Body of pancreas (tissue), 4 donors: Measurements from ENCODE around the gene MAN1A2. TPM values are rescaled to one million over a fixed set of nuclear protein-coding genes. Genes with fewer than 3 reads are reported as not detected.

Experiments
- ATAC-seq: fragments of 150-250 bp; one replicate; pipeline ENCODE4 v1.9.1; 2016
- DNase-seq, 4 donors: peaks; one replicate each; pipeline ENCODE4 v3.0.0-alpha.2; 2019
- H3K27ac ChIP-seq, 4 donors: fragments of 200-600 bp; sonication (generic); 1 replicate in 3 of 4; 2 replicates in 1 of 4; pipeline versions ENCODE4 v1.5.1 to v1.6.1; 2016 to 2019; ENCODE audit warnings: mild to moderate bottlenecking in 1 of 4, mixed read lengths in 1 of 4, moderate library complexity in 1 of 4
- H3K27me3 ChIP-seq, 2 donors: fragments of 200-600 bp; sonication (generic); one replicate each; pipeline ENCODE4 v1.6.0; 2016; ENCODE audit warnings: mild to moderate bottlenecking in 1 of 2
- H3K36me3 ChIP-seq, 2 donors: fragments of 200-600 bp; sonication (generic); replicated peaks in 1 of 2; 2 replicates each; pipeline ENCODE4 v1.5.1; 2016; ENCODE audit warnings: low read depth in 2 of 2; ENCODE audit not compliant: insufficient read depth in 1 of 2
- H3K4me1 ChIP-seq: fragments of 200-600 bp; sonication (generic); one replicate; pipeline ENCODE4 v1.6.0; 2016
- H3K4me3 ChIP-seq, 2 donors: fragments of 200-600 bp; sonication (generic); 1 replicate in 1 of 2; 2 replicates in 1 of 2; pipeline ENCODE4 v1.5.1; 2016 to 2019
- H3K9me3 ChIP-seq, 3 donors: fragments of 200-600 bp; sonication (generic); 1 replicate in 2 of 3; 2 replicates in 1 of 3; pipeline ENCODE4 v1.5.1; 2016
- POLR2A ChIP-seq, 3 donors: fragments of 450-650 bp; IDR thresholded peaks; one replicate each; pipeline ENCODE4 v1.6.1; 2016; ENCODE audit warnings: antibody characterized with exemption in 3 of 3, mild to moderate bottlenecking in 2 of 3
- whole genome bisulfite sequencing, 2 donors: methylation state at CpG; one replicate each; pipeline ENCODE4 v1.1.5; 2017; 5-methylcytosine and 5-hydroxymethylcytosine counted together
- intact Hi-C: fragments of 100-400 bp; cut with DNase I; formaldehyde crosslinking; loops from one replicate; pipeline ENCODE4 v1.15.1; 2023
- total RNA-seq, 2 donors: library from RNA; depleted of rRNA; stranded (reverse); fragments of >200 nt; gene quantifications; one replicate each; pipeline ENCODE4 v1.1.0, GENCODE V29; 2016
- TF ChIP-seq, protein P1 (sequence below), 7 experiments: fragments of 450-650 bp in 4 of 7; fragments of 200-600 bp in 3 of 7; sonication (generic) in 3 of 7; IDR thresholded peaks; one replicate each; pipeline ENCODE4 v1.5.1; 2016 to 2019; ENCODE audit warnings: antibody characterized with exemption in 7 of 7

The MAN1A2 gene
- 10 to 100 TPM; 37.9 to 54.4 TPM for total RNA-seq

DNA sequence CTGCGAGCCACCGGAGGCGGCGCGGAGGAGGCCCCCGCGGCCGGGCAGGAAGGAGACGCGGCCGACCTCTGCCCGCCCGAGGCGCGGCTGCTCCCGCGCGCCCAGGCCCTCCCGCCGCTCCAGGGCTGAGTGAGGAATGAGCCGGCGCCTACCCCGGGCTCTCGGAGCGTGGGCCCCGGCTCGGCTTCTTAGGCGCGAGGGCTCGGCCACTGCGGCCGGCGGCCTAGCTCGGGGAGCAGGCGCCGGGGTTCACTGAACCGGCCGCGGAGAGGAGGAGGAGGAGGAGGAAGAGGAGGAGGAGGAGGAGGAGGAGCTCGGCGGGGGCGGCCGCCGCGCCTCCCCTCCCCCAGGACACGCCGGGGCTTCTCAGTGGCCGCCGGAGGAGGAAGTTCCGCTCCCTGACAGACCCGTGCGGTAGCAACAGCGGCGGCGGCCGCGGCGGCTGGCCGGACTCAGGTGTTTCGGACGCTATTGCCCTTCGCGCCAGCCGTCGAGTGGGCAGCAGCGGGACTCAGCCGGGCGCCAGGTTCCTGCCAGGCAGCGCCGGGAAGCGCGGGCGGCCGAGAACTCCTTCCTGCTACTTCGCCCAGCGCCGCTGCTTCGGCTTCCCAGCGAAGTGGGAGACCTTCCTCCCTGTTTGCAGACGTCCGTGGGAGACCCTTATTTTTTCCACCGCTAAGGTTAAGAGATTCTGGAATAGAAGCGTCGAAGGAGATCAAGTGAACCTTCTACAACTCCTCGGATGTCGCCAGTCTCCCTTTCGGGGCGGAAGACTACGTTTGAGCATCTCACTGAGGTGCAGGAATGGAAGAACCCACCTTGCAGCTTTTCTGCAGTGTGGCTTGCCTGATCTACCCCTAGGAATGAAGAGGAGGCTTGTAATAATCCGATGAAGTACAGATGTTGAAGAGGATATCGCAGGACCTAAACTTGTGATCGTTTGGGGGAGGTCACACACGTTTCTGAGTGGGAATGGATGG, at the start of gene MAN1A2:
MAN1A2 (plus strand) TSS at position 404 of the 980 bp plus-strand sequence. CDS start 735 bp downstream, outside the sequence.
- Histone ChIP-seq H3K27me3 (no peaks in the 10 kb centered on the region), H3K4me3 (peak within 1 kb of the TSS; percentile 14 to 57), H3K27ac (peak within 1 kb of the TSS; percentile 99), H3K36me3 (no peaks in the 10 kb centered on the region), H3K9me3 (no peaks in the 10 kb centered on the region), H3K4me1 (peaks cover 28% of the 10 kb centered on the region)
- ATAC-seq (peak; percentile 82), DNase-seq (peak; percentile 92 to 96 (median 94))
- 0% methylated on average over 30 to 77 of the region's 93 CpGs for whole genome bisulfite sequencing, 2 donors
- peak; percentile 81 to 92 (median 92) for TF ChIP-seq POLR2A (IDR thresholded peaks at IDR 0.05)
- TF ChIP-seq, protein P1, sequence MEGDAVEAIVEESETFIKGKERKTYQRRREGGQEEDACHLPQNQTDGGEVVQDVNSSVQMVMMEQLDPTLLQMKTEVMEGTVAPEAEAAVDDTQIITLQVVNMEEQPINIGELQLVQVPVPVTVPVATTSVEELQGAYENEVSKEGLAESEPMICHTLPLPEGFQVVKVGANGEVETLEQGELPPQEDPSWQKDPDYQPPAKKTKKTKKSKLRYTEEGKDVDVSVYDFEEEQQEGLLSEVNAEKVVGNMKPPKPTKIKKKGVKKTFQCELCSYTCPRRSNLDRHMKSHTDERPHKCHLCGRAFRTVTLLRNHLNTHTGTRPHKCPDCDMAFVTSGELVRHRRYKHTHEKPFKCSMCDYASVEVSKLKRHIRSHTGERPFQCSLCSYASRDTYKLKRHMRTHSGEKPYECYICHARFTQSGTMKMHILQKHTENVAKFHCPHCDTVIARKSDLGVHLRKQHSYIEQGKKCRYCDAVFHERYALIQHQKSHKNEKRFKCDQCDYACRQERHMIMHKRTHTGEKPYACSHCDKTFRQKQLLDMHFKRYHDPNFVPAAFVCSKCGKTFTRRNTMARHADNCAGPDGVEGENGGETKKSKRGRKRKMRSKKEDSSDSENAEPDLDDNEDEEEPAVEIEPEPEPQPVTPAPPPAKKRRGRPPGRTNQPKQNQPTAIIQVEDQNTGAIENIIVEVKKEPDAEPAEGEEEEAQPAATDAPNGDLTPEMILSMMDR (IDR thresholded peaks at IDR 0.05), result peak in 1 of 7 experiments; percentile 18
- intact Hi-C loops, result no loop called here

DNA sequence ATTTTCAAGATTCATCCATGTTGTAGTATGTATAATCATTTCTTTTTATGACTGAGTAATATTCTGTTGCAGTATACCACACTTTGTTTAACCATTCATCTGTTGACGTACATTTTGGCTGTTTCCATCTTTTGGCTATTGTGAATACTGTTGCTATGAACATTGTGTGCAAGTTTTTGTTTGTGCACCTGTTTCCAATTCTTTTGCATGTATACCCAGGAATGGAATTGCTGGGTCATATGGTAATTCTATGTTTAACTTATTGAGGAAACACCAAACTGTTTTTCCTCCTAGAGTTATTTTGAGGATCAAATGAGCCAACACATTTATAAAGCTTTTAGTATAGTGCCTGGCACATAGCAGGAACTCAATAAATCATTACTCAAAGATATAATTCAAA, 49.2 kb upstream of the MAN1A2 start:
- Histone ChIP-seq H3K4me3 (no peak overlapping the region), H3K36me3 (no peaks in the 10 kb centered on the region), H3K27ac (no peak overlapping the region), H3K27me3 (no peaks in the 10 kb centered on the region), H3K9me3 (no peaks in the 10 kb centered on the region), H3K4me1 (no peaks in the 10 kb centered on the region)
- 80 to 85% methylated on average over 1 of the region's 1 CpG for WGBS, 2 donors
- no peak for DNase-seq
- ATAC-seq, result no peak
- intact Hi-C loops, result no loop called here
- TF ChIP-seq, protein P1 (IDR thresholded peaks at IDR 0.05), result no peak
- no peak for TF ChIP-seq POLR2A (IDR thresholded peaks at IDR 0.05)

DNA sequence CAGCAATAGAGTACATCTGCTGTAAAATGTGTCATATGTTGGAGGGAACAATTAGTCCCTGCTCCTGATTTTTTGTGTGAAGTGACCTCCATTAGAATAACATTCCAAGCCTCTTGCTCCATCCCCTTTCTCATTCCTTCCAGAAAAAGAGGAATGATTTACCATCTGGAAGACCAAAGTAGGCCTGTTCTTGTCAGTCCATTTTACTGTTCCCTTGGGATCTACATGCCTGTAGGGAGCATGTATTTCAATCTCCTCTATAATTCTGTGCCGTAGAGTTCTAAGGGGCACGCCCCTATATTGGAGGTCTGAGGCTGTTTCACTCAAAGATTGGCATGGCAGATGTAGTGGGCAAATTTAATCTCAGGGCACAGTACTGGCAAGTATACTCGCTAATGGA, 48.8 kb upstream of the MAN1A2 start:
- H3K4me3 ChIP-seq, result no peak overlapping the region
- intact Hi-C loops, result no loop called here
- no peaks in the 10 kb centered on the region for H3K4me1 ChIP-seq
- H3K36me3 ChIP-seq, result no peaks in the 10 kb centered on the region
- DNase-seq (no peak), ATAC-seq (no peak)
- no peaks in the 10 kb centered on the region for H3K27me3 ChIP-seq
- no peaks in the 10 kb centered on the region for H3K9me3 ChIP-seq
- no peak overlapping the region for H3K27ac ChIP-seq
- 92% methylated on average over 3 of the region's 3 CpGs for WGBS, 2 donors
- TF ChIP-seq POLR2A (IDR thresholded peaks at IDR 0.05), result no peak
- TF ChIP-seq, protein P1 (IDR thresholded peaks at IDR 0.05), result no peak

DNA sequence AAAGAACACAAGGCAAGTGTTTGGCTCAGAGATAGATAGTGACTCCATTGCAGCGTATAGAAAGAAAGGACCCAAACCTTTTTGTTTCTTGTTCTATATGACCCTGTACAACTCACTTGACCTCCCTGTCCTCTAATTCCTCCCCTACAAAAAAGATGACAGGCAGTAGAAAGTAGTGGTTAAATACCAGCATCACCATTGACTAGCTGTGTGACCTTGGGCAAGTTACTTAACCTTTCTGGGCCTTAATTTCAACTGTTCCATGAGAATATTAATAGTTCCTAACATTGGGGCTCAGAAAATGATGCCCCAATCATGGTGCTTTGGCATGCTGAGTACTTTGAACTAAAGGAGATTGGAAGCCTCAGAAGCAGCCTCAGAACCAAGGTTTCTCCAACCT, 46.7 kb upstream of the MAN1A2 start:
- 95 to 100% methylated on average over 1 of the region's 1 CpG for WGBS, 2 donors
- DNase-seq (no peak), ATAC-seq (no peak)
- no peak overlapping the region for H3K27ac ChIP-seq
- TF ChIP-seq POLR2A (IDR thresholded peaks at IDR 0.05), result no peak
- TF ChIP-seq, protein P1 (IDR thresholded peaks at IDR 0.05), result no peak
- H3K36me3 ChIP-seq, result no peaks in the 10 kb centered on the region
- peaks cover 5% of the 10 kb centered on the region for H3K4me1 ChIP-seq
- intact Hi-C loops, result no loop called here
- no peaks in the 10 kb centered on the region for H3K27me3 ChIP-seq
- no peak overlapping the region for H3K4me3 ChIP-seq
- no peaks in the 10 kb centered on the region for H3K9me3 ChIP-seq
